B cell (primary cell): Measurements from ENCODE around the gene FAM83B. TPM values are rescaled to one million over a fixed set of nuclear protein-coding genes. Genes with fewer than 3 reads are reported as not detected.

Experiments used
- ATAC-seq: fragments of 200-7000 bp; cut with Tn5 transposase; one replicate; pipeline ENCODE4 v1.10.0; 2021; ENCODE audit warnings: low read depth, mild to moderate bottlenecking, moderate number of reproducible peaks, moderate library complexity
- CTCF ChIA-PET: fragments of 350-600 bp; sonication (Branson Sonifier 250); formaldehyde crosslinking; loops from one replicate; lab custom pipeline; 2021; ENCODE audit warnings: antibody characterized with exemption, inconsistent platforms; lab: Charles Lee
- POLR2A ChIA-PET: fragments of 350-600 bp; sonication (Branson Sonifier 250); formaldehyde crosslinking; loops from one replicate; lab custom pipeline; 2021; ENCODE audit warnings: antibody characterized with exemption; lab: Charles Lee
- DNase-seq: peaks from one replicate; pipeline ENCODE4 v3.0.0; 2013
- H2AFZ ChIP-seq: 2 replicates; pipeline ENCODE4 v1.6.1; 2012; ENCODE audit warnings: mild to moderate bottlenecking, low read depth, low read length; ENCODE audit not compliant: insufficient read depth, poor library complexity, severe bottlenecking
- H3K27ac ChIP-seq, 2 donors: 1 replicate in 1 of 2; 2 replicates in 1 of 2; pipeline ENCODE4 v1.5.1; 2012 to 2013; ENCODE audit warnings: low read length in 2 of 2, mild to moderate bottlenecking in 2 of 2, moderate library complexity in 1 of 2
- H3K27me3 ChIP-seq, 4 experiments: fragments of 200-600 bp in 1 of 4; sonication (generic) in 1 of 4; replicated peaks in 1 of 4; 1 replicate in 2 of 4; 2 replicates in 2 of 4; pipeline versions ENCODE4 v1.6.1 to v1.7.0; 2013 to 2016; ENCODE audit warnings: low read length in 3 of 4, mild to moderate bottlenecking in 2 of 4, mixed read lengths in 1 of 4, moderate library complexity in 1 of 4; ENCODE audit not compliant: insufficient read depth in 4 of 4, control insufficient read depth in 3 of 4; ENCODE audit errors: control extremely low read depth in 1 of 4
- H3K36me3 ChIP-seq, 2 experiments: replicated peaks in 1 of 2; 1 replicate in 1 of 2; 2 replicates in 1 of 2; pipeline versions ENCODE4 v1.6.1 to v1.7.1; 2013; ENCODE audit warnings: low read length in 1 of 2; ENCODE audit not compliant: insufficient read depth in 2 of 2, control insufficient read depth in 1 of 2; ENCODE audit errors: control extremely low read depth in 1 of 2, extremely low read depth in 1 of 2
- H3K4me1 ChIP-seq, 2 donors: fragments of 200-600 bp in 1 of 2; sonication (generic) in 1 of 2; 1 replicate in 1 of 2; 2 replicates in 1 of 2; pipeline versions ENCODE4 v1.5.1 to v1.6.1; 2013 to 2017; ENCODE audit warnings: low read length in 2 of 2; ENCODE audit not compliant: control insufficient read depth in 2 of 2, insufficient read depth in 2 of 2
- H3K4me2 ChIP-seq: replicated peaks from 2 replicates; pipeline ENCODE3; 2012; ENCODE audit warnings: mild to moderate bottlenecking, low read depth, low read length; ENCODE audit not compliant: poor library complexity, severe bottlenecking
- H3K4me3 ChIP-seq, 5 experiments: fragments of 200-600 bp in 1 of 5; sonication (generic) in 1 of 5; 1 replicate in 3 of 5; 2 replicates in 2 of 5; pipeline versions ENCODE4 v1.5.1 to v1.7.0; 2011 to 2016; ENCODE audit warnings: low read length in 4 of 5, mild to moderate bottlenecking in 4 of 5, low read depth in 2 of 5, control low read depth in 1 of 5, moderate library complexity in 1 of 5; ENCODE audit not compliant: insufficient read depth in 1 of 5; ENCODE audit errors: control extremely low read depth in 1 of 5, extremely low read depth in 1 of 5
- H3K79me2 ChIP-seq: fragments of 200-600 bp; sonication (generic); one replicate; pipeline ENCODE4 v1.6.0; 2016; ENCODE audit warnings: low read length; ENCODE audit not compliant: control insufficient read depth, insufficient read depth
- H3K9ac ChIP-seq: fragments of 200-600 bp; sonication (generic); 2 replicates; pipeline ENCODE4 v1.6.1; 2017; ENCODE audit warnings: mild to moderate bottlenecking, low read length, moderate library complexity
- H3K9me3 ChIP-seq, 3 donors: one replicate each; pipeline versions ENCODE4 v1.6.1 to v1.7.1; 2013; ENCODE audit warnings: low read length in 2 of 3; ENCODE audit not compliant: control insufficient read depth in 2 of 3, insufficient read depth in 1 of 3; ENCODE audit errors: control extremely low read depth in 1 of 3
- H4K20me1 ChIP-seq: 2 replicates; pipeline ENCODE4 v1.6.0; 2012; ENCODE audit warnings: mild to moderate bottlenecking, low read length; ENCODE audit not compliant: insufficient read depth, control insufficient read depth, poor library complexity, severe bottlenecking
- H3K27ac Mint-ChIP-seq: one replicate; pipeline ENCODE4 v1.8.0; 2021; ENCODE audit warnings: mixed read lengths
- H3K27me3 Mint-ChIP-seq: one replicate; pipeline ENCODE4 v1.8.0; 2021; ENCODE audit warnings: mixed read lengths
- H3K4me1 Mint-ChIP-seq: one replicate; pipeline ENCODE4 v1.8.0; 2021; ENCODE audit warnings: mixed read lengths
- H3K4me3 Mint-ChIP-seq: one replicate; pipeline ENCODE4 v1.8.0; 2021; ENCODE audit warnings: mixed read lengths
- H3K9me3 Mint-ChIP-seq: one replicate; pipeline ENCODE4 v1.8.0; 2022; ENCODE audit warnings: mixed read lengths; ENCODE audit not compliant: insufficient read depth
- CTCF ChIP-seq: fragments of 200-600 bp; IDR thresholded peaks from one replicate; pipeline ENCODE4 v1.8.0; 2022; ENCODE audit warnings: antibody characterized with exemption, mild to moderate bottlenecking
- EZH2 ChIP-seq: IDR thresholded peaks from 2 replicates; pipeline ENCODE4 v1.6.1; 2012; ENCODE audit warnings: borderline replicate concordance, low read depth, mild to moderate bottlenecking, moderate library complexity, low read length; ENCODE audit not compliant: insufficient read depth, poor library complexity, severe bottlenecking
- WGBS: methylation state at CpG from one replicate; pipeline ENCODE4 v1.1.5; 2013; ENCODE audit warnings: missing lambda C conversion rate; ENCODE audit not compliant: insufficient coverage; 5-methylcytosine and 5-hydroxymethylcytosine counted together
- intact Hi-C: fragments of 100-400 bp; cut with micrococcal nuclease; formaldehyde crosslinking; loops from one replicate; pipeline ENCODE4 v1.10.0; 2022
- polyA plus RNA-seq: library from polyadenylated mRNA; depleted of rRNA; stranded (reverse); fragments of >200 nt; gene quantifications from 2 replicates; pipeline ENCODE4 v1.2.3, GENCODE V29; 2012
- total RNA-seq, 2 donors: library from RNA; stranded (reverse); fragments of 120-200 nt in 1 of 2; gene quantifications; 1 replicate in 1 of 2; 2 replicates in 1 of 2; pipeline versions ENCODE4 v1.2.3 to v1.2.4, GENCODE V29; 2013 to 2022

Gene FAM83B
- total and polyA plus RNA-seq, 2 donors (not counting 1 experiment from before 2014, with no cell fraction given) = not detected

GRCh38 chr6:54990001-54990400, 143.4 kb downstream of the FAM83B start:
- Histone ChIP-seq H3K4me3 (no peak overlapping the region), H3K4me2 (no peak overlapping the region), H3K27me3 (no peaks in the 10 kb centered on the region), H3K4me1 (no peaks in the 10 kb centered on the region), H2AFZ (no peak overlapping the region), H4K20me1 (no peaks in the 10 kb centered on the region), H3K9me3 (peaks cover 0 to 11% (median 7%) of the 10 kb centered on the region in 3 donors), H3K9ac (no peak overlapping the region), H3K36me3 (no peaks in the 10 kb centered on the region), H3K27ac (no peak overlapping the region), H3K79me2 (no peaks in the 10 kb centered on the region)
- DNase-seq = no peak
- no peak overlapping the region for H3K4me3 Mint-ChIP-seq
- intact Hi-C loops = no loop called here
- 0% methylated on average over 1 of the region's 3 CpGs for WGBS
- H3K27me3 Mint-ChIP-seq = no peaks in the 10 kb centered on the region
- TF ChIP-seq EZH2 (no peak), CTCF (no peak)
- peaks cover 3% of the 10 kb centered on the region for H3K9me3 Mint-ChIP-seq
- ChIA-PET POLR2A (no interaction called here), CTCF (no interaction called here)
- no peak overlapping the region for H3K27ac Mint-ChIP-seq
- ATAC-seq = no peak
- H3K4me1 Mint-ChIP-seq = no peaks in the 10 kb centered on the region
